ENCODE results near the gene C2orf42. TPM values are rescaled to one million over a fixed set of nuclear protein-coding genes. Genes with fewer than 3 reads are reported as not detected.
"Not testable (repeated sequence)": the region's sequence is repeated elsewhere in the genome, so short reads cannot be mapped to it uniquely, and the experiment has no call there.

Gene C2orf42
- total RNA-seq, 4 donors from 2014 or later, result 2.3 to 18.2 (median 11.8) TPM

DNA sequence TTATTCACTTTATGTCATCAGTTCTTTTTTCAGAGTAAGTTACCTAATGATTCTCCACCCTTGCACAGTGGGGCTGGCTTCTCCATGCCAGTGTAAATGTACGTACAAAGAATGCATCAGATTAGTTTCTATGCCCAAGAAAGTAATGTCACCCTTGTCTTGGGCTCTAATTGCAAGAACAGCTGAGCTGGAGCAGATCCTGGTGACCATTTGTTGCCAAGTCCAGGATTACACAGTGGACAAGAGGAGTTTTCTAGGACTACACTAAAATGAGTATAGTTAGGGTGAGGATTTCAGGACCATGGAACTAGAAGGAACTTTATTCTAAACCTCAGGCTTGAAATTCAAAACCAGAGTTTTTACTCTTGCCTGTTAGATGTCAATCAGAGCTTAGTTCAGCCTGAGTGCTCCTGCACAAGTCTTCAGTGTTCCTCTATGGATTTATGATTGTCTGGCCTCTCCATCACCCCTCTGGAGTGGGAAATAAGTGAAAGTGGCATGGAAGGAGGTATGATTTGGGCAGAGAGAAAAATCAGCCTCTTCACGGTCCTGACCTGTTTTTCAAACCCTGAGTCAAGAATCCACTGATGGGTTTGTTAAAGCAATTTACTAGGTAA lies 73.8 kb downstream of the C2orf42 start:
- intact Hi-C loops (cut with DNase I; ENCODE audit: low total_unique reads), result no loop called here
- no peak overlapping the region for H3K4me3 ChIP-seq (ENCODE audit: low read depth, poor library complexity, severe bottlenecking)
- no peak for DNase-seq (ENCODE audit: low spot score in 2 of 2)
- TF ChIP-seq, protein P1, sequence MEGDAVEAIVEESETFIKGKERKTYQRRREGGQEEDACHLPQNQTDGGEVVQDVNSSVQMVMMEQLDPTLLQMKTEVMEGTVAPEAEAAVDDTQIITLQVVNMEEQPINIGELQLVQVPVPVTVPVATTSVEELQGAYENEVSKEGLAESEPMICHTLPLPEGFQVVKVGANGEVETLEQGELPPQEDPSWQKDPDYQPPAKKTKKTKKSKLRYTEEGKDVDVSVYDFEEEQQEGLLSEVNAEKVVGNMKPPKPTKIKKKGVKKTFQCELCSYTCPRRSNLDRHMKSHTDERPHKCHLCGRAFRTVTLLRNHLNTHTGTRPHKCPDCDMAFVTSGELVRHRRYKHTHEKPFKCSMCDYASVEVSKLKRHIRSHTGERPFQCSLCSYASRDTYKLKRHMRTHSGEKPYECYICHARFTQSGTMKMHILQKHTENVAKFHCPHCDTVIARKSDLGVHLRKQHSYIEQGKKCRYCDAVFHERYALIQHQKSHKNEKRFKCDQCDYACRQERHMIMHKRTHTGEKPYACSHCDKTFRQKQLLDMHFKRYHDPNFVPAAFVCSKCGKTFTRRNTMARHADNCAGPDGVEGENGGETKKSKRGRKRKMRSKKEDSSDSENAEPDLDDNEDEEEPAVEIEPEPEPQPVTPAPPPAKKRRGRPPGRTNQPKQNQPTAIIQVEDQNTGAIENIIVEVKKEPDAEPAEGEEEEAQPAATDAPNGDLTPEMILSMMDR (IDR thresholded peaks at IDR 0.05), result no peak
- no peak for TF ChIP-seq POLR2A (IDR thresholded peaks at IDR 0.05)
- WGBS, 2 donors, result 84 to 91% methylated on average over 2 of the region's 2 CpGs

DNA sequence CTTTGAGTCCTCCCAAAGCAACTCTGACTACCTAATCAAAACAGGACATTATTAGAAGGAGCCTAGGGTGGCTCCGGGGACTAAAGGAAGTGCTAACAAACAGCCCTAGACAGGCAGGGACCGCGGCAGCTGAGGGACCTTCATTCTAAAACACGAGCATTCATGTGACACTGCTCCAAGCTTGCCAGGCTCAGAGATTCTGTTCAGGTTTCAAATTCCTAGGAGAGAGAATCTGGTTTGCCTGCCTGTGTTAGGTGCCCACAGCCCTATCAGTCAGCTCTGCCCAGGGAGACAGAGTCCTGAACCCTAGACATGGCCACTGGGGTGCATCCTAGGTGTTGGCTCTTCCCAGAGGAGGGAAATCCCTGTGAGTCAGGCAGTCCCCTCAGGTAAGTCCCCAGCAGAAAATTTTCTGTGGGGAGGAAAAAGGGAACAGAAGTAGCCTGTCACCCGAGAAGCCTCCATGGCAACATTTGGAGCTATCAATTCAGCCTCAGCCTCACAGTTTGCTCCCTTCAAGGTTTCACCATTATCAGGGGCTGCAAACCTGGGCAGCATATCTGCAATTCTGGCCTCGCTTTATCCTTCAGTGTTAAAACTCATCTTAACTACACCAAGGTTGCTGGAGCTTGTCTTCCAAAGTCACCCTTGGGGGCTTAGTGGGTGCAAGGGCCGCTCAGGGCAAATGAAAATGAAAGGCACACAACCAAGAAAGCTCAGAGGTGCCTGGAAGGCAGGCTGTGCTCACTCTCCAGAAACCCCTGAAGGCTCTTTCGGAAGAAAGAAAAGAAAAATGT lies 75.0 kb downstream of the C2orf42 start:
- WGBS, 2 donors, result 79 to 80% methylated on average over 8 of the region's 8 CpGs
- intact Hi-C loops (cut with DNase I; ENCODE audit: low total_unique reads), result no loop called here
- DNase-seq (ENCODE audit: low spot score in 2 of 2), result no peak

DNA sequence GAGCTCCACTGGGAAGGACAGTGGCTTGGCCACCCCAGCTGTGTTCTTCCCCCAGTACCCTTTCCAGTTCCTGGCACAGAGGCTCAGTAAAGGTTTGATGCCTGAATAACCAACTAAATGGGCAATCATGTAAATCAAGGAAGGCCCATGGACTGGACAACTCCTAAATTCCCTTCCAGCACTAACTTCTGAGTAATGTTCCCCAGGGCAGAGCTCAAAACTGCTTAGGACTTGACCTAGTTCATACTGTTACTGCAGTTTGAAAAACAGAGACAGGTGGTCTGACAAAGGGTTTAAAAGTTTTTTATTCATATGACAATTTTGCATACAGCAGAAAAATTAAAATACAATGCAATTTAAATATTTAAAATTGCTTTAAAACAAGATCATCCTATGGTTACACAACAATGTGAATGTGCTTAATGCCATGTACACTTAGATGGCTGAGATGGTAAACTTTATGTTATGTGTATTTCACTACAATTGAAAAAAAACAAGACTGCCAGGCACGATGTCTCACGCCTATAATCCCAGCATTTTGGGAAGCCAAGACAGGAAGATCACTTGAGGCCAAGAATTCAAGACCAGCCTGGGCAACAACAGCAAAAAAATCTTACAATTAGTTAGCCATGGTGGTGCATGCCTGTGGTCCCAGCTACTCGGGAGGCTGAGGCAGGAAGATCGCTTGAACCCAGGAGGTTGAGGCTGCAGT lies 77.3 kb downstream of the C2orf42 start:
- no peak overlapping the region for H3K4me3 ChIP-seq (ENCODE audit: low read depth, poor library complexity, severe bottlenecking)
- 75 to 77% methylated on average over 4 of the region's 4 CpGs for WGBS, 2 donors
- intact Hi-C loops (cut with DNase I; ENCODE audit: low total_unique reads), result no loop called here
- no peak for DNase-seq (ENCODE audit: low spot score in 2 of 2)
- no peak for TF ChIP-seq POLR2A (IDR thresholded peaks at IDR 0.05)
- TF ChIP-seq, protein P1 (IDR thresholded peaks at IDR 0.05), result no peak

More for the DNA sequence above, 75.0 kb downstream of the C2orf42 start:
- TF ChIP-seq, protein P1 (IDR thresholded peaks at IDR 0.05), result no peak
- TF ChIP-seq POLR2A (IDR thresholded peaks at IDR 0.05), result no peak
- H3K4me3 ChIP-seq (ENCODE audit: low read depth, poor library complexity, severe bottlenecking), result no peak overlapping the region

DNA sequence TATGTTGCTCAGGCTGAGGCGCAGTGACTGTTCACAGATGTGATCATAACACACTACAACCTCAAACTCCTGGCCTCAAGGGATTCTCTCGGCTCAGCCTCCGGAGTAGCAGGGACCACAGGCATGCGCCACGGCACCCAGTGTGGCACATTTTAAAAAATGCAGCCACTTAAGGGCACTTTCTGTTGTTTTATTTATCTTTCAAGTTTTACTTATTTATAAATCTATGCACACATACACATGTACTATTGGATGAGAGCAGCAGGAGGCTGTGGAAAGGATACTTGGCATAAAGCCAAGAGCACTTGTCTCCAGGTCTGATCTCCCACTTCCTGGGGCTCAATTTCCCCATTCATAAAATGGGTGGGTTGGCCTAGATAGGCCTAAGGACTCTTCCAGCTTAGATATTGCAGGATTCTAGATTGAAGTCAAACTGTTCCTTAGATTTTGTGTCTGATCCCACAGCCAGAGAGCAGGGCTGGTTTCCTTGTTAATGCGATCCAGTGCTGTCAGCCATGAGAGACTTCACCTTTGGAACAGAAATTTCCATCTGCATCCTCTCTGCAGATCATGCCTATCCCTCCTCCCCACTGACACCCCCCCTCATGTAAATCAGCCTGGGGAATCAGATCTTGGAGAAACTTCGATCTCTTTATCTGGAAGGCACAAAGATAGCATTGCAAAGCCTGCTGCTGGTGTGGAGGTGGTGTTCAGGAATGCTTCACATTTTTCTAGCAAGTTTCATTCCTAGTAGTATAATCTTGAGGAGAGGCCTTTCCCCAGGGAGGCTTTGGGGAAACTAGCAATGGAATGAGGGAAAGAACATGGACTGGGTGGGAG lies 78.8 kb downstream of the C2orf42 start:
- no peak overlapping the region for H3K4me3 ChIP-seq (ENCODE audit: low read depth, poor library complexity, severe bottlenecking)
- intact Hi-C loops (cut with DNase I; ENCODE audit: low total_unique reads), result no loop called here
- no peak for DNase-seq (ENCODE audit: low spot score in 2 of 2)
- 87 to 91% methylated on average over 7 of the region's 7 CpGs for WGBS, 2 donors
- no peak for TF ChIP-seq POLR2A (IDR thresholded peaks at IDR 0.05)

DNA sequence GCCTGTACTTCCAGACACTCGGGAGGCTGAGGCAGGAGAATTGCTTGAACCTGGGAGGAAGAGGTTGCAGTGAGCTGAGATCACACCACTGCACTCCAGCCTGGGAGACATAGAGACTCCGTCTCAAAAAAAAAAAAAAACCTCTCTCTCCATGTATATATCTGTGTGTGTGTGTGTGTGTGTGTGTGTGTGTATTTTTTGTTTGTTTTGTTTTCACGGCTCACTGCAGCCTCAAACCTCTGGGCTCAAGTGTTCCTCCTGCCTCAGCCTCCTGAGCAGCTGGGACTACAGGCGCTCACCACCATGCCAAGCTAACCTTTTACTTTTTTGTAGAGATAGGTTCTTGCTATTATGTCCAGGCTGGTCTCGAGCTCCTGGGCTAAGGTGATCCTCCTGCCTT lies 80.4 kb downstream of the C2orf42 start:
- 91 to 93% methylated on average over 5 of the region's 5 CpGs for WGBS, 2 donors
- H3K4me3 ChIP-seq (ENCODE audit: low read depth, poor library complexity, severe bottlenecking); DNase-seq (ENCODE audit: low spot score in 2 of 2); intact Hi-C loops (cut with DNase I; ENCODE audit: low total_unique reads): not testable (repeated sequence)

DNA sequence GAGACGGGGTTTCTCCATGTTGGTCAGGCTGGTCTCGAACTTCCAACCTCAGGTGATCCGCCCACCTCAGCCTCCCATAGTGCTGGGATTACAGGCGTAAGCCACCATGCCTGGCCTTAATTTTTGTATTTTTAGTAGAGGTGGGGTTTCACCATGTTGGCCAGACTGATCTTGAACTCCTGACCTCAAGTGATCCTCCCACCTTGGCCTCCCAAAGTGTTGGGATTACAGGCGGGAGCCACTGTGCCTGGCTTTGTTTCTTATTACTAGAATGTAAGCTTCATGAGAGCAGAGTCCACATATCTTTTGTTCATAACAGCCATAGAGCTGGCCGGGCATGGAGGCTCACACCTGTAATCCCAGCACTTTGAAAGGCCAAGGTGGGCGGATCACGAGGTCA lies 84.7 kb downstream of the C2orf42 start:
- H3K4me3 ChIP-seq (ENCODE audit: low read depth, poor library complexity, severe bottlenecking); intact Hi-C loops (cut with DNase I; ENCODE audit: low total_unique reads); DNase-seq (ENCODE audit: low spot score in 2 of 2): not testable (repeated sequence)
- WGBS, 2 donors, result 95 to 100% methylated on average over 8 of the region's 8 CpGs
